HepG2 (cell line): ENCODE measurements around the gene CREB1. TPM values are rescaled to one million over a fixed set of nuclear protein-coding genes. Genes with fewer than 3 reads are reported as not detected.

Source experiments
- ATAC-seq: fragments of 200-7000 bp; cut with Tn5 transposase; 3 replicates; pipeline ENCODE4 v1.9.1; 2020; ENCODE audit warnings: mild to moderate bottlenecking, moderate library complexity
- BruUV-seq: library from RNA; stranded (reverse); fragments of 400-500 nt; replicated peaks from 2 replicates; lab custom pipeline; 2021; lab: Mats Ljungman, UMichigan
- CTCF ChIA-PET: fragments of 300-600 bp; formaldehyde crosslinking; extraction: SDS; loops from one replicate; lab custom pipeline; 2021; ENCODE audit warnings: low total read pairs, inconsistent platforms, low intra/inter-chr PET ratio; lab: Yijun Ruan, JAX
- POLR2A ChIA-PET: fragments of 350-600 bp; sonication (Branson Sonifier 250); formaldehyde crosslinking; loops from one replicate; lab custom pipeline; 2020; ENCODE audit warnings: antibody characterized with exemption, inconsistent platforms; lab: Yijun Ruan, JAX
- DNase-seq: peaks from one replicate; pipeline ENCODE4 v3.0.0-alpha.2; 2015; ENCODE audit warnings: low spot score
- FAIRE-seq: peaks from 3 replicates; lab custom pipeline; 2011; peaks lifted over from hg19 to GRCh38; lab: Jason Lieb, UNC
- H2AFZ ChIP-seq: one replicate; pipeline ENCODE4 v1.6.1; 2011; ENCODE audit warnings: low read length, inconsistent platforms
- H3K27ac ChIP-seq: fragments of 300-600 bp; 3 replicates; pipeline ENCODE4 v1.8.0; 2011; ENCODE audit warnings: mixed run types, mild to moderate bottlenecking, mixed read lengths, low read length, inconsistent platforms; ENCODE audit not compliant: insufficient read depth; ENCODE audit errors: extremely low read length
- H3K27me3 ChIP-seq, 2 experiments: fragments of 200-600 bp in 1 of 2; 2 replicates in 1 of 2; 3 replicates in 1 of 2; pipeline versions ENCODE4 v1.6.0 to v1.8.0; 2011; ENCODE audit warnings: low read length in 2 of 2, mild to moderate bottlenecking in 2 of 2, moderate library complexity in 2 of 2, inconsistent platforms in 1 of 2; ENCODE audit not compliant: insufficient read depth in 2 of 2, control insufficient read depth in 1 of 2
- H3K36me3 ChIP-seq, 2 experiments: fragments of 200-600 bp in 1 of 2; replicated peaks in 1 of 2; 2 replicates in 1 of 2; 3 replicates in 1 of 2; pipeline versions ENCODE4 v1.5.1 to v1.8.0; 2011; ENCODE audit warnings: low read length in 2 of 2, inconsistent platforms in 1 of 2; ENCODE audit not compliant: insufficient read depth in 2 of 2, control insufficient read depth in 1 of 2
- H3K4me1 ChIP-seq: 2 replicates; pipeline ENCODE4 v1.5.1; 2012; ENCODE audit warnings: low read length, inconsistent platforms; ENCODE audit not compliant: insufficient read depth
- H3K4me2 ChIP-seq: 2 replicates; pipeline ENCODE4 v1.6.0; 2011; ENCODE audit warnings: low read depth, low read length, inconsistent platforms
- H3K4me3 ChIP-seq, 3 experiments: fragments of 200-600 bp in 1 of 3; sonication (generic), shearing (Covaris generic) in 1 of 3; replicated peaks in 1 of 3; 2 replicates each; pipeline ENCODE4 v1.5.1; 2011 to 2016; ENCODE audit warnings: low read length in 3 of 3, inconsistent platforms in 2 of 3, low read depth in 2 of 3, mild to moderate bottlenecking in 2 of 3, control low read depth in 1 of 3, mixed read lengths in 1 of 3; ENCODE audit not compliant: insufficient read depth in 1 of 3
- H3K79me2 ChIP-seq: one replicate; pipeline ENCODE4 v1.6.1; 2011; ENCODE audit warnings: low read length, inconsistent platforms; ENCODE audit not compliant: insufficient read depth
- H3K9ac ChIP-seq: 2 replicates; pipeline ENCODE4 v1.6.0; 2011; ENCODE audit warnings: mild to moderate bottlenecking, low read depth, low read length, inconsistent platforms; ENCODE audit not compliant: insufficient read depth
- H3K9me3 ChIP-seq: 2 replicates; pipeline ENCODE4 v1.5.1; 2012; ENCODE audit warnings: mild to moderate bottlenecking, low read length
- H4K20me1 ChIP-seq: 2 replicates; pipeline ENCODE4 v1.6.0; 2011; ENCODE audit warnings: inconsistent platforms, mild to moderate bottlenecking, low read length, moderate library complexity; ENCODE audit not compliant: insufficient read depth
- AGO1 ChIP-seq: fragments of 200-400 bp; formaldehyde crosslinking; IDR thresholded peaks from 2 replicates; pipeline ENCODE4 v1.6.1; 2017; ENCODE audit warnings: mild to moderate bottlenecking, low read depth, low read length, moderate library complexity; ENCODE audit not compliant: poor library complexity, severe bottlenecking
- ATF7 ChIP-seq, 2 experiments: fragments of 450-650 bp in 1 of 2; sonication (generic) in 1 of 2; formaldehyde crosslinking in 1 of 2; IDR thresholded peaks; 2 replicates each; pipeline versions ENCODE4 v1.4.0 to v1.6.1; 2016 to 2020; ENCODE audit warnings: antibody characterized with exemption in 1 of 2, mild to moderate bottlenecking in 1 of 2, missing genetic modification reagents in 1 of 2
- CEBPB ChIP-seq: IDR thresholded peaks from 2 replicates; pipeline ENCODE4 v1.6.1; 2011; ENCODE audit warnings: low read depth, low read length, improper control_type of control experiment, borderline replicate concordance
- KAT8 ChIP-seq: IDR thresholded peaks from 2 replicates; pipeline ENCODE4 v1.6.1; 2016; ENCODE audit warnings: missing genetic modification reagents, missing compliant biosample characterization
- KLF13 ChIP-seq: sonication (generic); formaldehyde crosslinking; IDR thresholded peaks from 2 replicates; pipeline ENCODE4 v1.4.0; 2020; ENCODE audit warnings: mild to moderate bottlenecking, missing genetic modification reagents
- ZEB1 ChIP-seq: IDR thresholded peaks from 2 replicates; pipeline ENCODE4 v1.6.1; 2012; ENCODE audit warnings: mild to moderate bottlenecking, low read depth, inconsistent platforms; ENCODE audit not compliant: insufficient replicate concordance
- ZFX ChIP-seq: sonication (generic); formaldehyde crosslinking; IDR thresholded peaks from 2 replicates; pipeline ENCODE4 v1.4.0; 2020; ENCODE audit warnings: mild to moderate bottlenecking, low read depth, missing genetic modification reagents, moderate library complexity
- ZNF263 ChIP-seq: sonication (generic); formaldehyde crosslinking; IDR thresholded peaks from 2 replicates; pipeline ENCODE4 v1.4.0; 2020; ENCODE audit warnings: missing genetic modification reagents
- ZNF264 ChIP-seq: sonication (generic); formaldehyde crosslinking; IDR thresholded peaks from 2 replicates; pipeline ENCODE4 v1.4.0; 2020; ENCODE audit warnings: missing genetic modification reagents
- ZNF841 ChIP-seq: sonication (generic); formaldehyde crosslinking; IDR thresholded peaks from 2 replicates; pipeline ENCODE4 v1.8.1; 2023; ENCODE audit warnings: missing genetic modification reagents, borderline replicate concordance
- whole genome bisulfite sequencing: methylation state at CpG from one replicate; pipeline ENCODE4 v1.1.6; 2017; ENCODE audit warnings: low lambda C conversion rate; 5-methylcytosine and 5-hydroxymethylcytosine counted together
- in situ Hi-C: cut with HindIII; loops from 2 replicates; pipeline ENCODE4 v1.10.0; 2017; ENCODE audit warnings: low pct_unique_long_range_greater_than_20kb; ENCODE audit not compliant: extremely low pct_ligation_motif_present
- intact Hi-C: fragments of 100-400 bp; cut with micrococcal nuclease; formaldehyde crosslinking; loops from one replicate; pipeline ENCODE4 v1.10.0; 2022; ENCODE audit not compliant: unreplicated experiment
- polyA plus RNA-seq, 8 experiments: library from polyadenylated mRNA; depleted of rRNA in 3 of 8; stranded (reverse) in 7 of 8; unstranded in 1 of 8; fragments of >200 nt; fragmentation: Illumina TruSeq in 4 of 8; extraction: Trizol in 4 of 8; gene quantifications; 2 replicates each; pipeline versions ENCODE4 v1.2.1 to v1.2.3, GENCODE V29; 2011 to 2016; ENCODE audit warnings: low read depth in 4 of 8, missing spikeins in 1 of 8, mixed read lengths in 1 of 8; ENCODE audit not compliant: insufficient read depth in 1 of 8
- total RNA-seq, 5 experiments: library from RNA; depleted of rRNA; stranded (reverse); fragments of >200 nt; fragmentation: Illumina TruSeq; extraction: Trizol; gene quantifications; 2 replicates each; pipeline ENCODE4 v1.2.3, GENCODE V29; 2016; ENCODE audit warnings: low read depth in 1 of 5
- TF ChIP-seq, protein P1 (sequence below): sonication (generic); formaldehyde crosslinking; IDR thresholded peaks from 2 replicates; pipeline ENCODE4 v1.5.0; 2020; ENCODE audit warnings: missing genetic modification reagents
- TF ChIP-seq, protein P2 (sequence below): sonication (generic); formaldehyde crosslinking; IDR thresholded peaks from 2 replicates; pipeline ENCODE4 v1.4.0; 2020; ENCODE audit warnings: missing genetic modification reagents

The CREB1 gene
- total and polyA plus RNA-seq, 2 of the 13 experiments (the other 11 are each of a cell fraction or from before 2014, with no cell fraction given), result 51.8 to 51.9 TPM

DNA sequence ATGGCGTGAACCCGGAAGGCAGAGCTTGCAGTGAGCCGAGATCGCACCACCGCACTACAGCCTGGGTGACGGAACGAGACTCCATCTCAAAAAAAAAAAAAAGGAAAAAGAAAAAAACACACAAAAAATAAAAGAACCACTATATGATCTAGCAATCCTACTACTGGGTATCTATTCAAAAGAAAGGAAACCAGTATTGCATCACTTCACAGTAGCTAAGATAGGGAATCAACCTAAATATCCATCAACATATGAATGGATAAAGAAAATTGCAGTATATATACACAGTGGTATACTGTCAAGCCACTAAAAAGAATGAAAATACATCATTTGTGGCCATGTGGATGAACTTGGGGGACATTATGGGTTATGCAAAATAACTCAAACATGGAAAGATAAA lies 57.5 kb downstream of the CREB1 start:
- H3K27ac ChIP-seq, result no peak overlapping the region
- intact Hi-C loops, result no loop called here
- CTCF ChIA-PET, result no interaction called here
- FAIRE-seq, result no peak
- H3K9ac ChIP-seq, result no peak overlapping the region
- no peak for ATAC-seq
- BruUV-seq, result no TSS peak
- H2AFZ ChIP-seq, result no peak overlapping the region
- H3K79me2 ChIP-seq, result no peaks in the 10 kb centered on the region
- TF ChIP-seq CEBPB (peak; percentile 67; the same call in 1 of the 2 replicates), ZEB1 (no peak), ZNF263 (no peak), ZFX (CRISPR knock-in tag) (no peak), KLF13 (no peak), ATF7 (IDR thresholded peaks at IDR 0.05) (peak; percentile 45; the same call in 1 of the 2 replicates), ATF7 (CRISPR knock-in tag; IDR thresholded peaks at IDR 0.05) (no peak), ZNF841 (no peak), KAT8 (CRISPR knock-in tag) (no peak), AGO1 (no peak), ZNF264 (CRISPR knock-in tag) (no peak)
- TF ChIP-seq, protein P1, sequence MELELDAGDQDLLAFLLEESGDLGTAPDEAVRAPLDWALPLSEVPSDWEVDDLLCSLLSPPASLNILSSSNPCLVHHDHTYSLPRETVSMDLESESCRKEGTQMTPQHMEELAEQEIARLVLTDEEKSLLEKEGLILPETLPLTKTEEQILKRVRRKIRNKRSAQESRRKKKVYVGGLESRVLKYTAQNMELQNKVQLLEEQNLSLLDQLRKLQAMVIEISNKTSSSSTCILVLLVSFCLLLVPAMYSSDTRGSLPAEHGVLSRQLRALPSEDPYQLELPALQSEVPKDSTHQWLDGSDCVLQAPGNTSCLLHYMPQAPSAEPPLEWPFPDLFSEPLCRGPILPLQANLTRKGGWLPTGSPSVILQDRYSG (CRISPR knock-in tag), result no peak
- TF ChIP-seq, protein P2, sequence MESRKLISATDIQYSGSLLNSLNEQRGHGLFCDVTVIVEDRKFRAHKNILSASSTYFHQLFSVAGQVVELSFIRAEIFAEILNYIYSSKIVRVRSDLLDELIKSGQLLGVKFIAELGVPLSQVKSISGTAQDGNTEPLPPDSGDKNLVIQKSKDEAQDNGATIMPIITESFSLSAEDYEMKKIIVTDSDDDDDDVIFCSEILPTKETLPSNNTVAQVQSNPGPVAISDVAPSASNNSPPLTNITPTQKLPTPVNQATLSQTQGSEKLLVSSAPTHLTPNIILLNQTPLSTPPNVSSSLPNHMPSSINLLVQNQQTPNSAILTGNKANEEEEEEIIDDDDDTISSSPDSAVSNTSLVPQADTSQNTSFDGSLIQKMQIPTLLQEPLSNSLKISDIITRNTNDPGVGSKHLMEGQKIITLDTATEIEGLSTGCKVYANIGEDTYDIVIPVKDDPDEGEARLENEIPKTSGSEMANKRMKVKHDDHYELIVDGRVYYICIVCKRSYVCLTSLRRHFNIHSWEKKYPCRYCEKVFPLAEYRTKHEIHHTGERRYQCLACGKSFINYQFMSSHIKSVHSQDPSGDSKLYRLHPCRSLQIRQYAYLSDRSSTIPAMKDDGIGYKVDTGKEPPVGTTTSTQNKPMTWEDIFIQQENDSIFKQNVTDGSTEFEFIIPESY (CRISPR knock-in tag), result no peak
- DNase-seq, result no peak
- no peaks in the 10 kb centered on the region for H3K4me1 ChIP-seq
- WGBS, result 98% methylated on average over 7 of the region's 7 CpGs
- peaks cover 10% of the 10 kb centered on the region for H3K9me3 ChIP-seq
- H3K27me3 ChIP-seq, result no peaks in the 10 kb centered on the region
- H3K4me3 ChIP-seq, result no peak overlapping the region
- H3K4me2 ChIP-seq, result no peak overlapping the region
- H3K36me3 ChIP-seq, result peaks cover 15 to 70% of the 10 kb centered on the region in 2 experiments
- POLR2A ChIA-PET, result no interaction called here
- no peaks in the 10 kb centered on the region for H4K20me1 ChIP-seq
- in situ Hi-C loops, result no loop called here
